ENCODE results near the gene TFE3. TPM values are rescaled to one million over a fixed set of nuclear protein-coding genes. Genes with fewer than 3 reads are reported as not detected.

The TFE3 gene
- total RNA-seq, 6 experiments from 2014 or later: 76.6 to 89.1 (median 83.9) TPM

DNA sequence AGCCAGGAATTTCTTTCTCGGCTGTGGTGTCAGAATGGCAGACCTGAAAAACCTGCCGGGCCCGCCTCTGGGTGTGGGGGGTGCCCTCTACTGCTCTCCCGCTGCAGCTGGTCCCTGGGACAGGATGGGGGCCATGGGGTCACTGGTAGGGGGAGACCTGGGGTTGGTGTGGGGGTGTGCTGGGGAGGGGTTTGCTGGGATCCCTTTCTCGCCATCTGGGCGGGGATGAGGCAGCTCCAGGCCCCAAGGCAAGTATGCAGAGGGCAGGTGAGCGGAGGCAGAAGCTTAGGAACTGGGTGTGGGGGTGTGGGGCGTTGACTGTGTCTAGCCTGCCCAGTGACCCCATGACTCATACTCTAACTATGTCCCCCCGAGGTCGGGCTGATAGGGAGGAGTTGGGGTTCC, 16.5 kb upstream of the TFE3 start:
- Mint-ChIP-seq H3K27ac (no peak overlapping the region), H3K27me3 (ENCODE audit: insufficient read depth) (peaks cover 7% of the 10 kb centered on the region), H3K4me3 (no peak overlapping the region), H3K9me3 (no peaks in the 10 kb centered on the region), H3K4me1 (ENCODE audit: low read depth) (no peaks in the 10 kb centered on the region), H3K36me3 (ENCODE audit: low read depth) (no peaks in the 10 kb centered on the region)
- DNase-seq: no peak
- TF ChIP-seq, protein P1, sequence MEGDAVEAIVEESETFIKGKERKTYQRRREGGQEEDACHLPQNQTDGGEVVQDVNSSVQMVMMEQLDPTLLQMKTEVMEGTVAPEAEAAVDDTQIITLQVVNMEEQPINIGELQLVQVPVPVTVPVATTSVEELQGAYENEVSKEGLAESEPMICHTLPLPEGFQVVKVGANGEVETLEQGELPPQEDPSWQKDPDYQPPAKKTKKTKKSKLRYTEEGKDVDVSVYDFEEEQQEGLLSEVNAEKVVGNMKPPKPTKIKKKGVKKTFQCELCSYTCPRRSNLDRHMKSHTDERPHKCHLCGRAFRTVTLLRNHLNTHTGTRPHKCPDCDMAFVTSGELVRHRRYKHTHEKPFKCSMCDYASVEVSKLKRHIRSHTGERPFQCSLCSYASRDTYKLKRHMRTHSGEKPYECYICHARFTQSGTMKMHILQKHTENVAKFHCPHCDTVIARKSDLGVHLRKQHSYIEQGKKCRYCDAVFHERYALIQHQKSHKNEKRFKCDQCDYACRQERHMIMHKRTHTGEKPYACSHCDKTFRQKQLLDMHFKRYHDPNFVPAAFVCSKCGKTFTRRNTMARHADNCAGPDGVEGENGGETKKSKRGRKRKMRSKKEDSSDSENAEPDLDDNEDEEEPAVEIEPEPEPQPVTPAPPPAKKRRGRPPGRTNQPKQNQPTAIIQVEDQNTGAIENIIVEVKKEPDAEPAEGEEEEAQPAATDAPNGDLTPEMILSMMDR (IDR thresholded peaks at IDR 0.05): no peak

DNA sequence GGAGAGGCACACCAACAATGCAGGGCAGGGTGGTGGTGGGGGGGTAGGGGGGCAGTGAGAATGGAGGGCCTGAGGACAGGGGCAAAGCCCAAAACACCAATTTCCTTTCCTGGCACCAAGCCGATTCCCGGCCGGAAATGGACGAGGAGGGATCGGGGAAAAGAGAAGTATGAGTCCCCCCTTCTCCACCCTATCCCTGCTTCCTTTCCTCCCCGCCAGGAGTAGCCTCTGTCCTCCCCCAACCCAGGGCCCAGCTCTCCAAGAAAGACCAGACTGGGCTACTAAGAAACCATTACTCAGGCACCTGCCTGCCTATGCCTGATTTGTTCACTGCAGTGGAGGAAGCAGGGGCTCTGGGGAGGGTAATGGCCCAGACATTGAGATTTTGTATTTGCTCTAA, 16.0 kb upstream of the TFE3 start:
- Mint-ChIP-seq H3K9me3 (peaks cover 4% of the 10 kb centered on the region), H3K4me1 (ENCODE audit: low read depth) (no peaks in the 10 kb centered on the region), H3K4me3 (no peak overlapping the region), H3K27me3 (ENCODE audit: insufficient read depth) (peaks cover 11% of the 10 kb centered on the region), H3K27ac (no peak overlapping the region), H3K36me3 (ENCODE audit: low read depth) (peaks cover 4% of the 10 kb centered on the region)
- TF ChIP-seq, protein P1 (IDR thresholded peaks at IDR 0.05): no peak
- DNase-seq: no peak

DNA sequence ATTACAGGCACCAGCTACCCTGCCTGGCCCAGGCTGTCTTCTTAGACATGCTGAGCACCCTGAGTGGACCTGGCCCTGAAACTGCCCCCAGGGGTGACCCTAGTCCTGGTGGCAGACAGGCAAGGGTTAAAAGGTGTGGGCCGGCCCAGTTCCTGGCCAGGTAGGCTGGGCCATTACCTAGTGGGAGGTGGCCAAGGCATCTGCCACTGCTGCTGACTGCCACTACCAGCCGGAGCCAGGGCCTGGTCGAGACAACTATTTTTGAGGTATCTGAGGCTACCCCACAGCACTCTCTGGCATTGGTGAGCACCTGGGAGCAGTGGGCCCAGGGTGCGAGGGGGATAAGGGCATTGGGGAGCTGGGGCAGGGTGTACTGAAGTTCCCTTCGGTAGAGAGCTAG, 15.6 kb upstream of the TFE3 start, which contains the start of gene CCDC120:
Gene CCDC120, plus strand, starts transcription at position 206 of the 400 bp plus-strand sequence. CDS start 3,043 bp downstream, outside the sequence.
- H3K9me3 Mint-ChIP-seq: peaks cover 8% of the 10 kb centered on the region
- no peak within 1 kb of the TSS for H3K4me3 Mint-ChIP-seq
- TF ChIP-seq, protein P1 (IDR thresholded peaks at IDR 0.05): no peak
- peaks cover 8% of the 10 kb centered on the region for H3K36me3 Mint-ChIP-seq (ENCODE audit: low read depth)
- no peak within 1 kb of the TSS for H3K27ac Mint-ChIP-seq
- DNase-seq: no peak
- H3K4me1 Mint-ChIP-seq (ENCODE audit: low read depth): no peaks in the 10 kb centered on the region
- H3K27me3 Mint-ChIP-seq (ENCODE audit: insufficient read depth): peaks cover 15% of the 10 kb centered on the region

DNA sequence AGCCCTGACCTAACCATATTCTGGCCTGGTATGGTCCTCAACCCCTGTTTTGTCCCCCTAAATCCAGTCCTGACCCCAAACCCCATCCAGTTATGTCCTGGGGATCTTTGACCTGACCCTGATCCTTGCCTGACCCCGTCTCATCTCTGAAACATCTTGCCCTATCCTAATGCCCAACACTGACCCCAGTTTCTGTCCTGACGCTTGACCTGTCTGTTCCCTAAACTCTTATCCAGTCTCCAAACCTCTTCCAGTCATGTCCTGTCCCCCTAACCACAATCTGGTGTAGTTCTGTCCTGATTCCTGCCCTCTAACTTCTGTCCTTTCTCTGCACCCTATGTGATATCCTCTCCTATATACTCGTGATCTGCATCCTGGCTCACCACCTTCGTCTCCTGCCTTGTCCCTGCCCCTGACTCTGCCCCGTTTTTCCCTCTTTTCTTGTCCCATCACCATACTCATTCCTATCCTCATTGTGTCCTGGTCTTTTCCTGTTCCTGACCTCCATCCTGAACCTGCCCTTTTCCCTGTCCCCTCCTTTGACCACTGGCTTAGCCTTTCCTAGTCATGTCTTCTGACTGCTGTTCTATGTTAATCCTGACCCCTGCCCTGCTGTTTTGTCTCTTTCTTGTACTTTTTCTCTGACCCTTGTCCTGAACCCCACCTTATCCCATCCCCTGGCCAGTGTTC, 11.1 kb upstream of the TFE3 start:
- Mint-ChIP-seq H3K4me3 (peak overlapping the region; percentile 64; the same call in 1 of the 2 replicates), H3K27me3 (ENCODE audit: insufficient read depth) (peaks cover 20% of the 10 kb centered on the region), H3K36me3 (ENCODE audit: low read depth) (peaks cover 8% of the 10 kb centered on the region), H3K4me1 (ENCODE audit: low read depth) (no peaks in the 10 kb centered on the region), H3K9me3 (peaks cover 8% of the 10 kb centered on the region), H3K27ac (no peak overlapping the region)
- no peak for DNase-seq
- TF ChIP-seq, protein P1 (IDR thresholded peaks at IDR 0.05): no peak

DNA sequence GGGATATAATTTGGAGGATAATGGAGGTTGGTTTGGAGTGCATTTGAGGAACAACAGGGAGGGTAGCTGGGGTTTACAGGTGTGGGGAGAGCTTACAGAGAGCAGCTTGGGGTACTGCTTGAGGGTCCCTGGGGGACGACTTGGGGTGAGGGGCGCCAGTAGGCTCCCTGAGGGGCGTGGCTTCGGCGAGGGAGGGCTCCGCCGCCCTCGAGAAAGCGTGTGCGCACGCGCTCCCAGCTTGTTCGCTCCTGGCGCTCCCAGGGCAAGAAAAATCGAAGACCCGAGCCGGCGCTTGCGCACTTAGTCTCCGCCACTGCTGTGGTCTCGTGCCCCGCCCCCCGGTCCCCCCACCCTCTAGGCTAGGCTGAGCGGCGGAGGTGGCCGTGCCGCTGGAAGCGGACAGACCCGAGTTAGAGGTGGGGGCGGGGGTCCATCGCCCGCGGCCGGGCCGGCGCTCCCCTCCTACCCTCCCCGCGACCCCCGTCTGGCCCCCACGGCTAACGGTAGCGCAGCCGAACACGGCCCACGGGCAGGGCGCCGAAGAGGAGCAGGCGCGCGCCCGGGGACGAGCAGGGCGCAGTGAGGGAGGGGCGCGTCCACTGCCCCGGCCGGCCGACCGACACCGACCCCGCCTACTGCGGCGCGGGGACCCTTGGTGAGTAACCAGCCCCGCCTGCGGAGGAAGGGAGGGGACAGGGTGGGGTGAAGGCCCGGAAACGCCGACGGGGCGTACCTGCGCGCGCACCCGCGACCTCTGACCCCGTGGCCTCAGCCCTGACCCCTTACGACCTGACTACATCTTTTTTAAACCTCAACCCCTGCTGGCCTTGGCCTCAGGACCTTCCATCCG, 10.3 kb upstream of the TFE3 start:
- peaks cover 8% of the 10 kb centered on the region for H3K9me3 Mint-ChIP-seq
- TF ChIP-seq, protein P1 (IDR thresholded peaks at IDR 0.05): no peak
- no peaks in the 10 kb centered on the region for H3K4me1 Mint-ChIP-seq (ENCODE audit: low read depth)
- H3K27me3 Mint-ChIP-seq (ENCODE audit: insufficient read depth): peaks cover 20% of the 10 kb centered on the region
- no peak for DNase-seq
- H3K36me3 Mint-ChIP-seq (ENCODE audit: low read depth): peaks cover 8% of the 10 kb centered on the region
- no peak overlapping the region; the same call in 1 of the 2 replicates for H3K4me3 Mint-ChIP-seq
- no peak overlapping the region for H3K27ac Mint-ChIP-seq
